GM21447 (cell line): ENCODE results near the gene BSX.

Source experiments
- ATAC-seq: cut with Tn5 transposase; IDR thresholded peaks from one replicate; pipeline ENCODE4 v1.9.1; 2021; ENCODE audit not compliant: unreplicated experiment

BSX gene

GRCh38 chr11:122963961-122964360, 17.7 kb downstream of the BSX start:
- ATAC-seq = no peak

GRCh38 chr11:122954455-122954854, 27.2 kb downstream of the BSX start:
- ATAC-seq = no peak

GRCh38 chr11:122951211-122951610, 30.4 kb downstream of the BSX start:
- no peak for ATAC-seq

GRCh38 chr11:122938557-122938956, 43.1 kb downstream of the BSX start:
- no peak for ATAC-seq

GRCh38 chr11:122937983-122938382, 43.7 kb downstream of the BSX start:
- ATAC-seq = no peak

- ATAC-seq = no peak
Measured at GRCh38 chr11:122933416-122933815, 48.2 kb downstream of the BSX start.

GRCh38 chr11:122931510-122931909, 50.1 kb downstream of the BSX start:
- no peak for ATAC-seq
